Type B pancreatic cell (in vitro differentiated cells): ENCODE results near the gene HEY2. TPM values are rescaled to one million over a fixed set of nuclear protein-coding genes. Genes with fewer than 3 reads are reported as not detected.

Experiments
- DNase-seq: peaks from one replicate; pipeline ENCODE4 v3.0.0; 2021; ENCODE audit warnings: mixed read lengths; ENCODE audit not compliant: unreplicated experiment; ENCODE audit errors: extremely low spot score
- H3K27ac Mint-ChIP-seq: 2 replicates; pipeline ENCODE4 v1.8.0; 2021; ENCODE audit warnings: mild to moderate bottlenecking, mixed read lengths
- H3K27me3 Mint-ChIP-seq: 2 replicates; pipeline ENCODE4 v1.8.0; 2021; ENCODE audit warnings: mixed read lengths
- H3K36me3 Mint-ChIP-seq: 2 replicates; pipeline ENCODE4 v1.8.0; 2021; ENCODE audit warnings: mixed read lengths
- H3K4me1 Mint-ChIP-seq: one replicate; pipeline ENCODE4 v1.8.0; 2021; ENCODE audit warnings: mixed read lengths; ENCODE audit not compliant: unreplicated experiment
- H3K4me3 Mint-ChIP-seq: 2 replicates; pipeline ENCODE4 v1.8.0; 2021; ENCODE audit warnings: mild to moderate bottlenecking, mixed read lengths
- H3K9me3 Mint-ChIP-seq: 2 replicates; pipeline ENCODE4 v1.8.0; 2021; ENCODE audit warnings: mixed read lengths
- total RNA-seq: library from RNA; stranded (reverse); gene quantifications from 2 replicates; pipeline ENCODE4 v1.2.1, GENCODE V29; 2021; ENCODE audit warnings: low replicate concordance
- TF ChIP-seq, protein P1 (sequence below): fragments of 200-600 bp; sonication (generic); conservative IDR thresholded peaks from 2 replicates; pipeline ENCODE4 v1.5.0; 2021; ENCODE audit warnings: antibody characterized with exemption, mild to moderate bottlenecking

The HEY2 gene
- total RNA-seq, 1 donor from 2014 or later, result 10.0 TPM

DNA sequence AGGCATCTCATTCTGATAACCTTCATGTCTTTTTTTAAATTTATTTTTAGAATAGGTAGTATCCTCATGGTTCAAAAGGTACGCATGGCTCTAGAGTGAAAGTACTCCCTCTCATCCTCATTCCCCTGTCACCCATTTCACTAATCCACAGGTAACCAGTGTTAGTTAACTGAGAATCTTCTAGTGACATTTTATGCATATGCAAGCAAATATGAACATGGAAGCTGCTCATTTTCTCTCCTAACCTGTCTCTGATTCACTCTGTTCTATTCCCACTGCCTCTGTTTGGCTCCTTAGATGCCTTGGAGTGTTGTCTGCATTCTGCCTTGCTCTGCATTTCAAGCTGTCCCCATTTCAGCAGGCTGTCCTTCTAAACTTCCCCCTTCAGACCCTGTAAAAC is 45.9 kb downstream of the HEY2 start:
- TF ChIP-seq, protein P1, sequence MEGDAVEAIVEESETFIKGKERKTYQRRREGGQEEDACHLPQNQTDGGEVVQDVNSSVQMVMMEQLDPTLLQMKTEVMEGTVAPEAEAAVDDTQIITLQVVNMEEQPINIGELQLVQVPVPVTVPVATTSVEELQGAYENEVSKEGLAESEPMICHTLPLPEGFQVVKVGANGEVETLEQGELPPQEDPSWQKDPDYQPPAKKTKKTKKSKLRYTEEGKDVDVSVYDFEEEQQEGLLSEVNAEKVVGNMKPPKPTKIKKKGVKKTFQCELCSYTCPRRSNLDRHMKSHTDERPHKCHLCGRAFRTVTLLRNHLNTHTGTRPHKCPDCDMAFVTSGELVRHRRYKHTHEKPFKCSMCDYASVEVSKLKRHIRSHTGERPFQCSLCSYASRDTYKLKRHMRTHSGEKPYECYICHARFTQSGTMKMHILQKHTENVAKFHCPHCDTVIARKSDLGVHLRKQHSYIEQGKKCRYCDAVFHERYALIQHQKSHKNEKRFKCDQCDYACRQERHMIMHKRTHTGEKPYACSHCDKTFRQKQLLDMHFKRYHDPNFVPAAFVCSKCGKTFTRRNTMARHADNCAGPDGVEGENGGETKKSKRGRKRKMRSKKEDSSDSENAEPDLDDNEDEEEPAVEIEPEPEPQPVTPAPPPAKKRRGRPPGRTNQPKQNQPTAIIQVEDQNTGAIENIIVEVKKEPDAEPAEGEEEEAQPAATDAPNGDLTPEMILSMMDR, result no peak
- Mint-ChIP-seq H3K27me3 (no peaks in the 10 kb centered on the region), H3K27ac (no peak overlapping the region), H3K36me3 (peaks cover 9% of the 10 kb centered on the region), H3K9me3 (no peaks in the 10 kb centered on the region), H3K4me3 (no peak overlapping the region), H3K4me1 (peaks cover 23% of the 10 kb centered on the region)
- DNase-seq, result no peak

DNA sequence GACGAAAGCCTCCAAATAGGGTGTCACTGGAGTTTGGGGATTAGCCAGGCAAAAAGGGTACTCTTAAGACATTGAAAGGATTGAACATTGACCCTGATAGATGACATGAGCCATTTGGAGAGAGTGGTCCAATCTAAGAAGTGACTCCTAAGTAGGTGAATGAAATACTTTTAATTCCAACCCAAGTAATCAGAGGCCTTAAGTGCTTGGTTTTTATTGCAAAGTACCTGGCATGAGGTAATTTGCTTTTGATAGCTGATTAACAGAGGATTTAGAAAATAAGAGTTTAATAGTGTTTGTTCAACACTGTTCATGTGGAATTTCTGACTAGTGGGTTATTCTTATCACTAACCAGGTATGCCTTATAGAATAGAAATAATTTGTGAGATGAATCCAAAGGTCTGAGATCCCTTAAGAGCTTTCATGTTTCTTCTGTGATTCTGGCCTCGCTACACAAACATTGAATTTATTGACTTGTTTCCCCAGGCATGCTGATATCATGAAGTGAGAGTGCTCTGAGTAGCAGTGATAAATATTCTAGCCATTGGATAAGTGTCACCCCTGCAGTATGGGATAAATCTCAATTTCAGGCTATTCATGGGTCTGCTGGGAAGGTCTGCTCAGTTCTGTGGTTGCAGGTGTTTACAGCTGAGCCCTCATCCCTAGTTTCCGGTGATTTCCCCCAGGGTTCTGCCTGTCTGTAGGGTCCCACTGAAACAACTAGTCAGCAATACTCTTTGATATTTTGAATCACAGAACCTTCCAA is 47.9 kb downstream of the HEY2 start:
- TF ChIP-seq, protein P1, result no peak
- H3K4me3 Mint-ChIP-seq, result no peak overlapping the region
- peaks cover 12% of the 10 kb centered on the region for H3K36me3 Mint-ChIP-seq
- DNase-seq, result no peak
- peaks cover 20% of the 10 kb centered on the region for H3K4me1 Mint-ChIP-seq
- H3K9me3 Mint-ChIP-seq, result no peaks in the 10 kb centered on the region
- H3K27ac Mint-ChIP-seq, result peak overlapping the region; percentile 39
- H3K27me3 Mint-ChIP-seq, result no peaks in the 10 kb centered on the region

DNA sequence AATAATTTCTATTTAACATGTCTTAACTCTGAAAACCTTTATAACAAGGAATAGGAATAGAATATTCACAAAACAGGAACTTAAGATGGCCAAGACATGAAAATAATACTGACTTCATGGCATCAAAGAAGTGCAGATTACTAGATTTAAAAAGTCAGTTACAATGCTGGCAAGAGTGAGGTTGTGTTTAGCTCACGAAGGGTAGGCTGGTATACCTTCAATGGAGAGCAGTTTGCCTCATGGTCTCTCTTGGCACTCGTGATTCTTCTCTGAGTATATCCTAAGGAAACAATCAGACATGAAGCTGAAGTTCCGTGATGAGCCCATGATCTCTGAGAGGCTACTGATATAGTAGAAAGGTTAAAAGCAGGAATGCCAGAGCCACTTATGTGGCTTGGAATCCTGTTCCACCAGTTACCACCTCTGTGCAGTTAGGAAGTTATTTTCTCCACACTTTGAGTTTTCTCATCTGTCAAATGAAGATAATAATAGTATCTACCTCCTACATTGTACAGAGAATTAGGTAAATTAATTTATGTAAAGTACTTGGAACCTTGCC is 48.5 kb downstream of the HEY2 start:
- no peak overlapping the region for H3K4me3 Mint-ChIP-seq
- peak overlapping the region; percentile 39 for H3K27ac Mint-ChIP-seq

DNA sequence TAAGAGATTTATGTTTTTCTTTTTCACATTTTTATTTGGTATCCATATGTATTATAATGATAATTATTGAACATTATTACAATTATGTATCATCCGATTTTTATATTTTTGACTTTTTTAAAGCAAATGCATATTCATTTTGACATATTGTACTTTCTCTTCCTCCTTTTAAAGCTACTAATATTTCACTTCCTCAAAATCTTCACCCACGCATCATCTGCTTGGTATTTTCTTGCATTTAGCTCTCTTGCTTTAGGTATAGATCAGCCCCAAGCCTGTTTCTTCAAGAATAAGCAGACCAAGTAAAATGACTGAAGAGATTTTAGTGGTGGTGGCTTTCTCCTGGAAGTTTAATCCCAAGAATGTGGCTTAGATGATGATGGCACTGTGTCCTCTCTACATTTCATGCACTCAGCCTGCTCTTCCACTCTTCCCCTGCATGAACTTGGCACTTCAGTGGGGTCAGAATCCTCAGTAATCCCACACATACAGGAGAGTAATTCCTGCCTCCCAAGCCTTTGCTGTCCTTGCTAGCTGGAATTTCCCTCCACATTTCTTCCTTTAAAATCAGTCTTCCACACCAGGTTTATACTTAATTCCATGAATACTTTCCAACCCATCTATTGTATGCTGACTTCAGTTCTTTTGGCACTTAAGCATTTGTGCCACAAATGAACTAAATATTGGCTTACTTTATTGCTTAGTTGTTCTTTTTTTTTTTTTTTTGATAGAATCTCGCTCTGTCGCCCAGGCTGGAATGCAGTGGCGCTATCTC is 49.5 kb downstream of the HEY2 start:
- Mint-ChIP-seq H3K27me3 (no peaks in the 10 kb centered on the region), H3K4me3 (no peak overlapping the region), H3K36me3 (peaks cover 12% of the 10 kb centered on the region), H3K4me1 (peaks cover 11% of the 10 kb centered on the region), H3K9me3 (no peaks in the 10 kb centered on the region), H3K27ac (peak overlapping the region; percentile 33)
- no peak for DNase-seq
- TF ChIP-seq, protein P1, result no peak

More for the DNA sequence above, 48.5 kb downstream of the HEY2 start:
- H3K27me3 Mint-ChIP-seq, result no peaks in the 10 kb centered on the region
- TF ChIP-seq, protein P1, result no peak
- no peaks in the 10 kb centered on the region for H3K9me3 Mint-ChIP-seq
- H3K36me3 Mint-ChIP-seq, result peaks cover 12% of the 10 kb centered on the region
- H3K4me1 Mint-ChIP-seq, result peaks cover 19% of the 10 kb centered on the region
- no peak for DNase-seq

DNA sequence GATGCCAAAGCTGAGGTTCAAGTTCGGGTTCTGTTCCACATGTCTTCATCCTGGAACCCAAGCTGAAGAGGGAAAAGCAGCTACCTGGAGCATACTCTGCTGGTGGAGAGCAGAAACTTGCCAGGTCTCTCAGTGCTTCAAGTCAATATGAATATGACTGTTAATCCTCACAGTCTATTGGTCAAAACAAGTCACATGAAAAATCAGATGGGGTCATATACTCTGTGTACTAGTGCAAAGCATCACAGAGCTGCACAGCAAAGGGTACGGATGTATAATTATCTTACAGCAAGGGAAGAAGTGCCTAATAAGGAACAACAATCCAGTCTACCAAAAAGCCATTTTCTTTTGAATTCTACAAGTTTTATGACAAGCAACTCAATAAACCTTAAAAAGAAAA is 53.0 kb downstream of the HEY2 start:
- Mint-ChIP-seq H3K4me3 (no peak overlapping the region), H3K27me3 (no peaks in the 10 kb centered on the region), H3K4me1 (peaks cover 13% of the 10 kb centered on the region), H3K27ac (no peak overlapping the region), H3K9me3 (no peaks in the 10 kb centered on the region), H3K36me3 (peaks cover 14% of the 10 kb centered on the region)
- DNase-seq, result no peak
- TF ChIP-seq, protein P1, result no peak
